ENCODE data around the gene CDYL. TPM values are rescaled to one million over a fixed set of nuclear protein-coding genes. Genes with fewer than 3 reads are reported as not detected.

CDYL gene
- total and polyA plus RNA-seq, 2 of the 4 experiments (the other 2 are of a cell fraction) = 14.2 to 92.1 TPM

DNA sequence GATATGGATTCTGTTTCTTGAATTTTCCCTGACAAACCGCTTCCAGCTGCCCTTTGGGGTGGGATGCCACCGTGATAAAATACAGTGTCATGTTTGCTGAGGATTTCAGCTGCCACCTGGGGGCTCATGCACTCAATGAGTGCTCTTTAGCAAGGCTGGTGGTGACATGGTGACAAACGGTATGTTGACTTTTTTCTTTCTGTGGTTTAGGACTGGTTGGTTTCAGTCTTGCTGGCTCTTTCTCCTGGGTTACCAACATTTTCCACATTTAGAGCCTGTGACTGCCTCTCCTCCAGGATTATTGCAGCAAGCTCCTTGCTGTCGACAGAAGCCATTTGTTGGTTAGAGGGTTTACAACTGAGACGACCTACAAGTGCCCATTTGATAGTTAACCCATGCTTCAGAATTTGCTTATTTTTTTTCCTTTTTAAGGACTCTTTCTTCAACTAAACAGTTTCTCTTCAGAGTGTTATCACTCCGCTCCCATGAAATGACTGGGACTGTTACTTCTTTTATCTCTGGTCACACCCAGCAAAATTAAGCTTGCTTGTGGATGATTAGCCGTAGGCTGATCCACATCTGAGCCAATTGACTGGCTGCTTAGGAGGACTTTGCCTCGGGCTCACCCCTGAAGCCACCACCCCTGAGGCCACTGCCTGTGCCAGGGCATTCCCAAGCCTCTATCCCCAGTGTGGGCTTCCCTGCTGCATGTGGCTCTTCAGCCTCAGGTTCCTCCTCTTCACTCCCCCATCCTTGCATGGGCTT is 48.4 kb upstream of the CDYL start:
- no TSS peak for BruUV-seq (replicated peaks)
- H4K20me1 ChIP-seq (ENCODE audit: insufficient read depth, low read length) = no peaks in the 10 kb centered on the region
- peak overlapping the region; percentile 69; the same call in 1 of the 2 replicates for H3K4me2 ChIP-seq (ENCODE audit: low read depth, low read length)
- intact Hi-C loops (cut with micrococcal nuclease) (no loop called here), dilution Hi-C loops (cut with HindIII; ENCODE audit: low sequenced_read_pairs, unreplicated experiment) (no loop called here), in situ Hi-C loops (cut with MboI; ENCODE audit: low sequenced_read_pairs) (no loop called here)
- H3K27me3 ChIP-seq (ENCODE audit: control insufficient read depth, insufficient read depth, low read length) = peaks cover 3% of the 10 kb centered on the region; the same call in 1 of the 2 replicates
- no peak overlapping the region for H2BK120ac ChIP-seq (ENCODE audit: low read depth, low read length)
- H3K79me1 ChIP-seq (ENCODE audit: low read depth in 1 of 2, low read length in 2 of 2) = no peaks in the 10 kb centered on the region
- no peak overlapping the region for H3K9ac ChIP-seq (ENCODE audit: low read depth, low read length)
- WGBS, 2 experiments (ENCODE audit: extremely low coverage in 2 of 2, insufficient read length in 1 of 2) = 67% methylated on average over 1 of the region's 8 CpGs; no CpG with 5 or more reads in 1 of the 2 experiments
- ChIA-PET POLR2A (ENCODE audit: unreplicated experiment) (no interaction called here), CTCF (no interaction called here)
- H2AK9ac ChIP-seq (replicated peaks; ENCODE audit: low read depth, low read length, poor library complexity) = no peak overlapping the region
- no peak overlapping the region for H2BK20ac ChIP-seq (ENCODE audit: low read depth, low read length)
- H3K14ac ChIP-seq (replicated peaks; ENCODE audit: low read depth, low read length) = no peak overlapping the region; the same call in 1 of the 2 replicates
- H3K9me3 ChIP-seq (ENCODE audit: control insufficient read depth, insufficient read depth, low read length) = no peaks in the 10 kb centered on the region
- H3K4me1 ChIP-seq (ENCODE audit: control insufficient read depth, insufficient read depth, low read length) = no peaks in the 10 kb centered on the region
- H3K18ac ChIP-seq (ENCODE audit: low read depth, low read length) = no peak overlapping the region
- H3K56ac ChIP-seq (ENCODE audit: extremely low read depth, insufficient read depth, low read length) = no peak overlapping the region
- ATAC-seq (ENCODE audit: low read depth) (no peak; the same call in 1 of the 2 replicates), DNase-seq (no peak)
- H4K8ac ChIP-seq (ENCODE audit: low read depth in 2 of 2, low read length in 2 of 2) = no peak overlapping the region
- H3K9me1 ChIP-seq (ENCODE audit: insufficient read depth, low read length) = no peaks in the 10 kb centered on the region
- no peak overlapping the region for H3K27ac ChIP-seq (ENCODE audit: insufficient read depth, low read length)
- H3K36me3 ChIP-seq (ENCODE audit: control insufficient read depth, insufficient read depth, low read length) = no peaks in the 10 kb centered on the region
- H4K5ac ChIP-seq (ENCODE audit: low read depth, low read length) = no peak overlapping the region
- no peak overlapping the region for H3K4me3 ChIP-seq (ENCODE audit: insufficient read depth, low read depth, low read length)
- no peak overlapping the region for H4K91ac ChIP-seq (ENCODE audit: insufficient read depth, low read depth, low read length)
- no peak overlapping the region for H3K4ac ChIP-seq (ENCODE audit: low read depth, low read length)
- H2AK5ac ChIP-seq (ENCODE audit: low read depth, low read length) = no peak overlapping the region
- H2BK5ac ChIP-seq (ENCODE audit: low read depth, low read length, poor library complexity, severe bottlenecking) = no peak overlapping the region
- H3K23ac ChIP-seq (ENCODE audit: low read depth, low read length) = 0 out of 2 replicates have a peak overlapping the region, but pooled peaks have one; percentile 1
- H2BK15ac ChIP-seq (ENCODE audit: low read depth, low read length) = no peak overlapping the region
- no peak overlapping the region for H2AFZ ChIP-seq (replicated peaks; ENCODE audit: low read length, poor library complexity)
- no peak for TF ChIP-seq FOS (IDR thresholded peaks at IDR 0.05; ENCODE audit: low read depth, low read length)
- no peak for TF ChIP-seq MAFK (IDR thresholded peaks at IDR 0.05; ENCODE audit: low read depth, low read length)
- TF ChIP-seq CEBPB (IDR thresholded peaks at IDR 0.05; ENCODE audit: low read depth, low read length) = no peak
- TF ChIP-seq, protein P1, sequence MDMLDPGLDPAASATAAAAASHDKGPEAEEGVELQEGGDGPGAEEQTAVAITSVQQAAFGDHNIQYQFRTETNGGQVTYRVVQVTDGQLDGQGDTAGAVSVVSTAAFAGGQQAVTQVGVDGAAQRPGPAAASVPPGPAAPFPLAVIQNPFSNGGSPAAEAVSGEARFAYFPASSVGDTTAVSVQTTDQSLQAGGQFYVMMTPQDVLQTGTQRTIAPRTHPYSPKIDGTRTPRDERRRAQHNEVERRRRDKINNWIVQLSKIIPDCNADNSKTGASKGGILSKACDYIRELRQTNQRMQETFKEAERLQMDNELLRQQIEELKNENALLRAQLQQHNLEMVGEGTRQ (IDR thresholded peaks at IDR 0.05; ENCODE audit: low read depth, low read length) = no peak
- TF ChIP-seq MXI1 (IDR thresholded peaks at IDR 0.05; ENCODE audit: borderline replicate concordance, low read depth, low read length) = no peak
- TF ChIP-seq BHLHE40 (IDR thresholded peaks at IDR 0.05; ENCODE audit: low read depth, low read length) = no peak
- no peak for TF ChIP-seq NFE2L2 (IDR thresholded peaks at IDR 0.05; ENCODE audit: low read depth, low read length)
- no peak for TF ChIP-seq SMC3 (IDR thresholded peaks at IDR 0.05; ENCODE audit: low read depth, low read length)
- TF ChIP-seq RAD21 (IDR thresholded peaks at IDR 0.05; ENCODE audit: low read length) = no peak
- TF ChIP-seq RCOR1 (IDR thresholded peaks at IDR 0.05; ENCODE audit: insufficient replicate concordance, low read length) = no peak
- no peak for TF ChIP-seq MAZ (IDR thresholded peaks at IDR 0.05; ENCODE audit: borderline replicate concordance, low read depth, low read length)
- no peak for TF ChIP-seq CHD1 (IDR thresholded peaks at IDR 0.05; ENCODE audit: low read depth, low read length)
- TF ChIP-seq, protein P2, sequence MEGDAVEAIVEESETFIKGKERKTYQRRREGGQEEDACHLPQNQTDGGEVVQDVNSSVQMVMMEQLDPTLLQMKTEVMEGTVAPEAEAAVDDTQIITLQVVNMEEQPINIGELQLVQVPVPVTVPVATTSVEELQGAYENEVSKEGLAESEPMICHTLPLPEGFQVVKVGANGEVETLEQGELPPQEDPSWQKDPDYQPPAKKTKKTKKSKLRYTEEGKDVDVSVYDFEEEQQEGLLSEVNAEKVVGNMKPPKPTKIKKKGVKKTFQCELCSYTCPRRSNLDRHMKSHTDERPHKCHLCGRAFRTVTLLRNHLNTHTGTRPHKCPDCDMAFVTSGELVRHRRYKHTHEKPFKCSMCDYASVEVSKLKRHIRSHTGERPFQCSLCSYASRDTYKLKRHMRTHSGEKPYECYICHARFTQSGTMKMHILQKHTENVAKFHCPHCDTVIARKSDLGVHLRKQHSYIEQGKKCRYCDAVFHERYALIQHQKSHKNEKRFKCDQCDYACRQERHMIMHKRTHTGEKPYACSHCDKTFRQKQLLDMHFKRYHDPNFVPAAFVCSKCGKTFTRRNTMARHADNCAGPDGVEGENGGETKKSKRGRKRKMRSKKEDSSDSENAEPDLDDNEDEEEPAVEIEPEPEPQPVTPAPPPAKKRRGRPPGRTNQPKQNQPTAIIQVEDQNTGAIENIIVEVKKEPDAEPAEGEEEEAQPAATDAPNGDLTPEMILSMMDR (conservative IDR thresholded peaks at IDR 0.05; ENCODE audit: low read depth, low read length) = no peak
- no peak for TF ChIP-seq RFX5 (IDR thresholded peaks at IDR 0.05; ENCODE audit: low read depth, low read length)
- no peak for TF ChIP-seq POLR2A (IDR thresholded peaks at IDR 0.05; ENCODE audit: low read depth, low read length)

Data from IMR-90 (cell line).